Bronchial epithelial cell (primary cell): ENCODE data around the gene PTCD3. TPM values are rescaled to one million over a fixed set of nuclear protein-coding genes. Genes with fewer than 3 reads are reported as not detected.

Source experiments
- DNase-seq: peaks from one replicate; pipeline ENCODE4 v3.0.0-alpha.2; 2010; ENCODE audit warnings: low read depth
- FAIRE-seq: peaks from 2 replicates; lab custom pipeline; 2011; peaks lifted over from hg19 to GRCh38; lab: Jason Lieb, UNC
- H3K27me3 ChIP-seq: 2 replicates; pipeline ENCODE4 v1.5.1; 2011; ENCODE audit warnings: low read length; ENCODE audit not compliant: control insufficient read depth, insufficient read depth
- H3K36me3 ChIP-seq: 2 replicates; pipeline ENCODE4 v1.5.1; 2011; ENCODE audit warnings: low read length; ENCODE audit not compliant: control insufficient read depth, insufficient read depth
- H3K4me3 ChIP-seq: 2 replicates; pipeline ENCODE4 v1.5.1; 2011; ENCODE audit warnings: mild to moderate bottlenecking, low read depth, low read length, control low read depth
- CTCF ChIP-seq: IDR thresholded peaks from 2 replicates; pipeline ENCODE4 v1.5.1; 2011; ENCODE audit warnings: mild to moderate bottlenecking, moderate library complexity, low read length, control low read depth, inconsistent platforms; ENCODE audit not compliant: insufficient read depth, severe bottlenecking
- total RNA-seq: library from RNA; depleted of rRNA; stranded (reverse); fragments of >200 nt; gene quantifications from 2 replicates; pipeline ENCODE4 v1.2.1, GENCODE V29; 2014

PTCD3 gene
- 48.4 and 57.2 TPM in 2 replicates for total RNA-seq

GRCh38 chr2:86105969-86106945 lies at the start of gene PTCD3:
TSS of gene PTCD3 (plus strand) at chr2:86106235. CDS start at chr2:86106248, 13 bp downstream.
- FAIRE-seq (no peak), DNase-seq (peak; percentile 95)

GRCh38 chr2:86056590-86057331 lies 49.3 kb upstream of the PTCD3 start:
- DNase-seq = peak; percentile 13
- no peak for FAIRE-seq
- Histone ChIP-seq H3K36me3 (peaks cover 10% of the 10 kb centered on the region), H3K27me3 (no peaks in the 10 kb centered on the region), H3K4me3 (no peak overlapping the region)
- no peak for TF ChIP-seq CTCF

More at GRCh38 chr2:86105969-86106945, at the start of gene PTCD3:
- no peak for TF ChIP-seq CTCF
- Histone ChIP-seq H3K36me3 (peaks cover 9% of the 10 kb centered on the region), H3K4me3 (peak within 1 kb of the TSS; percentile 92), H3K27me3 (no peaks in the 10 kb centered on the region)

GRCh38 chr2:86062043-86062442 lies 44.0 kb upstream of the PTCD3 start:
- DNase-seq (peak; percentile 56), FAIRE-seq (no peak)
- TF ChIP-seq CTCF = no peak
- no peak overlapping the region for H3K4me3 ChIP-seq
- no peaks in the 10 kb centered on the region for H3K27me3 ChIP-seq
- H3K36me3 ChIP-seq = peaks cover 7% of the 10 kb centered on the region

GRCh38 chr2:86064006-86064405 lies 42.0 kb upstream of the PTCD3 start:
- Histone ChIP-seq H3K4me3 (no peak overlapping the region), H3K27me3 (no peaks in the 10 kb centered on the region), H3K36me3 (peaks cover 11% of the 10 kb centered on the region)
- no peak for TF ChIP-seq CTCF
- FAIRE-seq (no peak), DNase-seq (peak; percentile 16)

GRCh38 chr2:86065512-86065911 lies 40.5 kb upstream of the PTCD3 start:
- no peak for TF ChIP-seq CTCF
- DNase-seq (no peak), FAIRE-seq (no peak)
- H3K4me3 ChIP-seq = no peak overlapping the region
- H3K27me3 ChIP-seq = no peaks in the 10 kb centered on the region
- H3K36me3 ChIP-seq = peaks cover 21% of the 10 kb centered on the region
